Measurements from ENCODE around the gene LAMC3.

The LAMC3 gene

GRCh38 chr9:131060900-131061630 is 52.1 kb downstream of the LAMC3 start:
- no peak overlapping the region for H3K4me2 ChIP-seq
- peaks cover 8 to 18% (median 11%) of the 10 kb centered on the region in 10 experiments; a peak in 19 of 20 replicates for H3K4me1 ChIP-seq
- no peaks in the 10 kb centered on the region for H4K20me1 ChIP-seq
- no peaks in the 10 kb centered on the region for H3K27me3 ChIP-seq
- no peak overlapping the region for H3K9ac ChIP-seq
- H3K36me3 ChIP-seq = no peaks in the 10 kb centered on the region
- no peak overlapping the region for H3K4me3 ChIP-seq
- H3K27ac ChIP-seq = no peak overlapping the region
- TF ChIP-seq Cebpa-rat (IDR thresholded peaks at IDR 0.05) = no peak
- H3K9me3 ChIP-seq (replicated peaks in 1 of 11) = no peaks in the 10 kb centered on the region

GRCh38 chr9:131062969-131063368 is 54.0 kb downstream of the LAMC3 start:
- H3K36me3 ChIP-seq = no peaks in the 10 kb centered on the region
- H4K20me1 ChIP-seq = no peaks in the 10 kb centered on the region
- H3K4me2 ChIP-seq = no peak overlapping the region
- no peaks in the 10 kb centered on the region for H3K9me3 ChIP-seq (replicated peaks in 1 of 11)
- no peak overlapping the region for H3K9ac ChIP-seq
- H3K4me1 ChIP-seq = peaks cover 8 to 17% (median 11%) of the 10 kb centered on the region in 10 experiments; a peak in 19 of 20 replicates
- no peaks in the 10 kb centered on the region for H3K27me3 ChIP-seq
- H3K27ac ChIP-seq = no peak overlapping the region
- H3K4me3 ChIP-seq = no peak overlapping the region
- TF ChIP-seq Cebpa-rat (IDR thresholded peaks at IDR 0.05) = no peak

DNA sequence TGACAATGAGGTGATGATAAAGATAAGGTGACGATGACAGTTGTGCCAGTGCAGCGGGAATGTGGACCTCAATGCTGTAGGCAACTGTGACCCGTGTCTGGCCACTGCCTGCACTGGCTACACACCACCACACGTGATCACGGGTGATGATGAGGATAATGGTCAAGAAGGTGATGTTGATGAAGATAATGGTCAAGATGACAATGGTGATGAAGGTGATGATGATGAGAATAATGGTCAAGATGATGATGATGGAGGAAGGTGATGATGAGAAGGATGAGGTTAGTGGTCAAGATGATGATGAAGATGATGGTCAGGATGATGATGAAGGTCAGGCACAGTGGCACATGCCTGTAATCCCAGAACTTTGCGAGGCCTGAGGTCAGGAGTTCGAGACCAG is 56.6 kb downstream of the LAMC3 start:
- H4K20me1 ChIP-seq = no peaks in the 10 kb centered on the region
- no peak for TF ChIP-seq Cebpa-rat (IDR thresholded peaks at IDR 0.05)
- no peaks in the 10 kb centered on the region for H3K27me3 ChIP-seq
- no peak overlapping the region for H3K9ac ChIP-seq
- no peak overlapping the region for H3K4me2 ChIP-seq
- H3K4me3 ChIP-seq = no peak overlapping the region
- no peaks in the 10 kb centered on the region for H3K36me3 ChIP-seq
- H3K9me3 ChIP-seq (replicated peaks in 1 of 11) = no peaks in the 10 kb centered on the region
- H3K27ac ChIP-seq = no peak overlapping the region
- H3K4me1 ChIP-seq = no peaks in the 10 kb centered on the region

DNA sequence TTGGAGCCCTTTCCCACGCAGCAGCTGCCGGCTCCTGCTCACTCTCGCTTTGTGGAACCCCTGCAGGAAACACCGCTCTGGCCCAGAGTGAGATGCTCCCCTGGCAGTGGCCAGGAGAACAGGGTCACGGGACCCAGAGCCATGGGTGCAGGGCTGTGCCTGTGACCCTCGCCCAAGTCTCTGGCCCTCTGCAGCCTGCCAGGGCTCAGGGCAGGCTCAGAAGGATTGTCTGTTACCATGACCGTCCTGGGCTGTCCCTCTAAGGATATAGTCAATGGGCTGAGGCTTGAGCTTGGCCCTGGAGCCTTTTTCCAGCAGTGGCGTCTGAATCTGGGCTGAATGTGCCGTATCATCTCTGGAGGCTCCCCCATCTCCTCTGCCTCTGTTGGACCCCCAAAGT is 58.7 kb downstream of the LAMC3 start:
- Histone ChIP-seq H3K4me3 (no peak overlapping the region), H3K9me3 (replicated peaks in 1 of 11) (no peaks in the 10 kb centered on the region), H3K27ac (no peak overlapping the region), H3K4me2 (no peak overlapping the region), H3K36me3 (no peaks in the 10 kb centered on the region), H3K9ac (no peak overlapping the region), H4K20me1 (no peaks in the 10 kb centered on the region; a peak in 1 of 22 replicates), H3K27me3 (no peaks in the 10 kb centered on the region), H3K4me1 (no peaks in the 10 kb centered on the region)
- no peak for TF ChIP-seq Cebpa-rat (IDR thresholded peaks at IDR 0.05)

DNA sequence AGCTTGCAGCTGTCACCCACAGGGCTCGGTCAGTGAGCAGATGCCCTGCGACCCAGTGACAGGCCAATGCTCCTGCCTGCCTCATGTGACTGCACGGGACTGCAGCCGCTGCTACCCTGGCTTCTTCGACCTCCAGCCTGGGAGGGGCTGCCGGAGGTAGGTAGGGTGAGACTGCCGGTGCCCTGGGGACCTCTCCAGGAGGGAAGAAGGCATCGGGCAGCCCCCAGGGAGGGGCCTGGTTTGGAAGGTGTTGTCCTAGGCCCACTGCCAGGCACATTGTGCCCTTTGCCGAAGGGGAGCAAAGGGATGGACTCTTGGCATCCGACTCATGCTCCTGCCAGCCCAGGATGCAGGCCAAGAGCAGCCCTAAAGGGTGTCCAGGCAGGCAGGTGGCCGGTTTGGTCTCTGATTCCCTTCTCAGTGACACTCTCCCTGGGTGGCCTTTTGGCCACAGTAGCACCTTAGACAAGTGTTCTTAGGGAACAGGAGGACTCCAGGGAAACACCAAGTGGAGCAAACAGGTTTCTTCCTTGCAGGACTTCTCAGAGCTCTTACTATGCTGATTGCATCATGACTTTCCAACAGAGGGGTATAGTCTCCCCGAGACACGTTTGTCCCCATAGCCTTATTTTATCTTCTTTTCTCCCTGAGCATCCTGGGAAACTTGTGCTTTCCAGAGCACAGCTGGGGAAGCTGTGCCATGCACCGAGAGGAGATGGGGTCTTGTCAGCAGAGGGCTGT is 59.3 kb downstream of the LAMC3 start:
- Histone ChIP-seq H3K36me3 (no peaks in the 10 kb centered on the region), H3K27me3 (no peaks in the 10 kb centered on the region), H3K4me1 (no peaks in the 10 kb centered on the region), H4K20me1 (no peaks in the 10 kb centered on the region; a peak in 1 of 22 replicates), H3K4me2 (no peak overlapping the region), H3K4me3 (no peak overlapping the region), H3K9me3 (replicated peaks in 1 of 11) (no peaks in the 10 kb centered on the region), H3K27ac (no peak overlapping the region), H3K9ac (no peak overlapping the region)
- TF ChIP-seq Cebpa-rat (IDR thresholded peaks at IDR 0.05) = no peak

DNA sequence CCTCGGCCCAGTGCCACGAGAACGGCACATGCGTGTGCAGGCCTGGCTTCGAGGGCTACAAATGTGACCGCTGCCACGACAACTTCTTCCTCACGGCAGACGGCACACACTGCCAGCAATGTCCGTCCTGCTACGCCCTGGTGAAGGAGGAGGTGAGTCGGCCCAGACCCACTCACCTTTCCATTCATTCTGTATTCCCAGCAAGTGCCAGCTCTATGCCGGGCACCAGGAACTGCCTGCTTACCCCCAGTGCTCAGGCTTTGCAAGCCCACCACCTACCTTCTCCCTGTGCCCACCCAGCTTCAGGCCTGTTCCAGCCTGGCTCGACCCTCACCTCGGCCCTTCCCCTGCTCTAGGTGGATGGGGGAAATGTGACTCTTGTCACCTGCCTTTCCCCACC is 60.7 kb downstream of the LAMC3 start:
- H3K27ac ChIP-seq = no peak overlapping the region
- H3K9ac ChIP-seq = no peak overlapping the region
- H3K36me3 ChIP-seq = no peaks in the 10 kb centered on the region
- H3K9me3 ChIP-seq (replicated peaks in 1 of 11) = no peaks in the 10 kb centered on the region
- no peak for TF ChIP-seq Cebpa-rat (IDR thresholded peaks at IDR 0.05)
- no peaks in the 10 kb centered on the region; a peak in 1 of 22 replicates for H4K20me1 ChIP-seq
- no peaks in the 10 kb centered on the region for H3K27me3 ChIP-seq
- no peak overlapping the region for H3K4me3 ChIP-seq
- H3K4me2 ChIP-seq = no peak overlapping the region
- H3K4me1 ChIP-seq = no peaks in the 10 kb centered on the region

GRCh38 chr9:131072107-131072870 is 63.3 kb downstream of the LAMC3 start:
- H3K9me3 ChIP-seq (replicated peaks in 1 of 11) = no peaks in the 10 kb centered on the region
- H3K4me1 ChIP-seq = peaks cover 0 to 6% (median 0%) of the 10 kb centered on the region in 10 experiments; a peak in 2 of 20 replicates
- H3K4me2 ChIP-seq = no peak overlapping the region
- H3K27me3 ChIP-seq = no peaks in the 10 kb centered on the region
- TF ChIP-seq Cebpa-rat (IDR thresholded peaks at IDR 0.05) = no peak
- H3K4me3 ChIP-seq = no peak overlapping the region
- H4K20me1 ChIP-seq = no peaks in the 10 kb centered on the region; a peak in 1 of 22 replicates
- no peak overlapping the region for H3K27ac ChIP-seq
- H3K9ac ChIP-seq = no peak overlapping the region; a peak in 1 of 22 replicates
- H3K36me3 ChIP-seq = no peaks in the 10 kb centered on the region

DNA sequence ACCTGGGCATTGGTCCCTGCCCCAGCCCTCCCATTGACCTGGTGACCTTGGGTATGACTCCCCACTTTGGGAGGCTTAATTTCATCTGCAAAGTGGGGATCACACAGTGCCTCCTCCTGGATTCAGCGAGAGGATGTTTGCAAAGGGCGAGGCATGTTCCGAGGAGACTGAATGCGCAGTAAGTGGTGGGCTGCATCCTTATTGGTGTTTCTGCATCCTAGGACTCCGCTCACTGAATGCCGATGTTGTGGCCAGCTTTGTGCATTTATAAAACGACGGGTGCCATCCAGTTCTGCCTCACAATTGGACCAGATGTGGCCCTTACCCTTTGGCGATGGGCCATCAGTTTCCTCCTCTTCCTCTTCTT is 63.9 kb downstream of the LAMC3 start:
- no peak for TF ChIP-seq Cebpa-rat (IDR thresholded peaks at IDR 0.05)
- Histone ChIP-seq H4K20me1 (no peaks in the 10 kb centered on the region; a peak in 1 of 22 replicates), H3K27ac (no peak overlapping the region), H3K4me3 (no peak overlapping the region), H3K36me3 (no peaks in the 10 kb centered on the region), H3K9ac (no peak overlapping the region; a peak in 1 of 22 replicates), H3K4me2 (no peak overlapping the region), H3K27me3 (no peaks in the 10 kb centered on the region), H3K4me1 (peaks cover 0 to 6% (median 0%) of the 10 kb centered on the region in 10 experiments; a peak in 2 of 20 replicates), H3K9me3 (replicated peaks in 1 of 11) (no peaks in the 10 kb centered on the region)
